PC-9 (cell line): ENCODE results near the gene TMEM214.

Experiments used
- EZH2 ChIP-seq: fragments of 200-600 bp; sonication (generic); IDR thresholded peaks from 2 replicates; pipeline ENCODE4 v1.8.0; 2017; ENCODE audit warnings: antibody characterized with exemption, low read depth
- TF ChIP-seq, protein P1 (sequence below): fragments of 200-600 bp; sonication (generic); conservative IDR thresholded peaks from 2 replicates; pipeline ENCODE4 v1.6.1; 2017; ENCODE audit warnings: mixed run types, antibody characterized with exemption, mild to moderate bottlenecking, moderate library complexity

DNA sequence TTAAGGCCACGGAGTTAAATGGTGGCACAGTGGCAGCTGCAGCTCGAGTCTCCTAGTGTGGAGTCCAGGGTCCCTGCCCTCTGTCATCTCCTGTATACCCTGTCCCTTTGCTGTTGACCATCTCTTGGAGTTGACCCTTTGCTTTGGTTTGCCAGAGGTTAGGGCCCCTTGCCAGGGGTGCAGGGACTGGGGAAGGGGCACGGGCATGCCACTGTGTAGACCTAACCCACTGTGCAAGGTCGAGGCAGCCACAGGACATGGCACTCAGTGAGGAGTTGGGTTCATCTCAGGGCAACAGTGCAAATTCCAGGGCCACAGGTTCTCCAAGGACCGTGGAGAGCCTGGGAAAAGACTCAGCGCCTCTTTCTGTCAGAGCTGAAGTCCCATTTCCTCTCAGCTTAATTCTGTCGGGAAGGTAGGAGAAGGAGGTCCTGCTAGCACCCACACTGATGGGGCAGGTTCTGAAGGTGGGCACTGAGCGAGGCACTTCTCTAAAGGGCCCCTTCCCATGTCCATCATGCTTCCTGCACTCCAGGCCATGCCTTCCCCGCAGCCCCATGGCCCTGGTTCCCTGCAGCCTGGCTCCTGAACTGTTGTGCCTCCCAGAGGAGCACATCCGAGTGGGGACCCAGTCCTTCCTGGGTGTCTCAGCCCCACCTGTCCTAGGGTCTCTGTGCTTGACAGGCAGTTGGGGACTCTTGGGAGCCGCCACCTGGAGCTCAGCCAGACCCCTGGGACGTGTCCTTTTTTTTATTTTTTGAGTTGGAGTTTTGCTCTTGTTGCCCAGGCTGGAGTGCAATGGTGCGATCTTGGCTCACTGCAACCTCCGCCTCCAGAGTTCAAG is 56.6 kb downstream of the TMEM214 start:
- TF ChIP-seq, protein P1, sequence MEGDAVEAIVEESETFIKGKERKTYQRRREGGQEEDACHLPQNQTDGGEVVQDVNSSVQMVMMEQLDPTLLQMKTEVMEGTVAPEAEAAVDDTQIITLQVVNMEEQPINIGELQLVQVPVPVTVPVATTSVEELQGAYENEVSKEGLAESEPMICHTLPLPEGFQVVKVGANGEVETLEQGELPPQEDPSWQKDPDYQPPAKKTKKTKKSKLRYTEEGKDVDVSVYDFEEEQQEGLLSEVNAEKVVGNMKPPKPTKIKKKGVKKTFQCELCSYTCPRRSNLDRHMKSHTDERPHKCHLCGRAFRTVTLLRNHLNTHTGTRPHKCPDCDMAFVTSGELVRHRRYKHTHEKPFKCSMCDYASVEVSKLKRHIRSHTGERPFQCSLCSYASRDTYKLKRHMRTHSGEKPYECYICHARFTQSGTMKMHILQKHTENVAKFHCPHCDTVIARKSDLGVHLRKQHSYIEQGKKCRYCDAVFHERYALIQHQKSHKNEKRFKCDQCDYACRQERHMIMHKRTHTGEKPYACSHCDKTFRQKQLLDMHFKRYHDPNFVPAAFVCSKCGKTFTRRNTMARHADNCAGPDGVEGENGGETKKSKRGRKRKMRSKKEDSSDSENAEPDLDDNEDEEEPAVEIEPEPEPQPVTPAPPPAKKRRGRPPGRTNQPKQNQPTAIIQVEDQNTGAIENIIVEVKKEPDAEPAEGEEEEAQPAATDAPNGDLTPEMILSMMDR: no peak
- no peak for TF ChIP-seq EZH2
